Tongue (tissue), 2 donors: Measurements from ENCODE around the gene COL4A3. TPM values are rescaled to one million over a fixed set of nuclear protein-coding genes. Genes with fewer than 3 reads are reported as not detected.
A peak's percentile ranks its signal among the peaks of the same experiment; 100 is the strongest.

Experiments used
- DNase-seq: peaks from one replicate; pipeline ENCODE4 v3.0.0-alpha.2; 2015
- total RNA-seq: library from RNA; depleted of rRNA; stranded (reverse); fragments of >200 nt; gene quantifications from one replicate; pipeline ENCODE4 v1.2.3, GENCODE V29; 2014

Gene COL4A3
- total RNA-seq, 1 donor from 2014 or later, result 7.3 TPM

- DNase-seq, result no peak
Measured at GRCh38 chr2:227295806-227296205, 131.4 kb downstream of the COL4A3 start.

GRCh38 chr2:227296671-227297405 lies 132.4 kb downstream of the COL4A3 start:
- no peak for DNase-seq

- peak; percentile 19 for DNase-seq
Measured at GRCh38 chr2:227301523-227301922, 137.1 kb downstream of the COL4A3 start.

- DNase-seq, result peak; percentile 24
Measured at GRCh38 chr2:227308784-227309183, 144.4 kb downstream of the COL4A3 start.

GRCh38 chr2:227310756-227311110 lies 146.3 kb downstream of the COL4A3 start:
- no peak for DNase-seq

GRCh38 chr2:227311861-227312506 lies 147.6 kb downstream of the COL4A3 start:
- no peak for DNase-seq

GRCh38 chr2:227312579-227312978 lies 148.2 kb downstream of the COL4A3 start:
- DNase-seq, result no peak

GRCh38 chr2:227313310-227313709 lies 148.9 kb downstream of the COL4A3 start:
- DNase-seq, result no peak

- no peak for DNase-seq
Measured at GRCh38 chr2:227317834-227318233, 153.4 kb downstream of the COL4A3 start.

- no peak for DNase-seq
Measured at GRCh38 chr2:227320305-227321094, 156.1 kb downstream of the COL4A3 start.

GRCh38 chr2:227322530-227323205 lies 158.2 kb downstream of the COL4A3 start:
- DNase-seq, result no peak

- no peak for DNase-seq
Measured at GRCh38 chr2:227323818-227324217, 159.4 kb downstream of the COL4A3 start.

- no peak for DNase-seq
Measured at GRCh38 chr2:227324642-227324994, 160.2 kb downstream of the COL4A3 start.

GRCh38 chr2:227324995-227325838 lies 160.8 kb downstream of the COL4A3 start, which contains the start of gene MFF:
TSS of gene MFF (plus strand) at chr2:227325251. CDS start at chr2:227330666, 5,415 bp downstream.
- DNase-seq, result peak; percentile 97

- peak; percentile 53 for DNase-seq
Measured at GRCh38 chr2:227325839-227326195, 161.4 kb downstream of the COL4A3 start.

GRCh38 chr2:227326783-227327182 lies 162.4 kb downstream of the COL4A3 start:
- DNase-seq, result no peak

- no peak for DNase-seq
Measured at GRCh38 chr2:227335713-227336112, 171.3 kb downstream of the COL4A3 start.

GRCh38 chr2:227337442-227337841 lies 173.0 kb downstream of the COL4A3 start:
- no peak for DNase-seq

- no peak for DNase-seq
Measured at GRCh38 chr2:227339098-227339599, 174.7 kb downstream of the COL4A3 start.

GRCh38 chr2:227340106-227340505 lies 175.7 kb downstream of the COL4A3 start:
- DNase-seq, result no peak

- DNase-seq, result no peak
Measured at GRCh38 chr2:227341553-227341952, 177.1 kb downstream of the COL4A3 start.
